ENCODE results near the gene RAD54L2.
"Not testable (repeated sequence)": the region's sequence is repeated elsewhere in the genome, so short reads cannot be mapped to it uniquely, and the experiment has no call there.

RAD54L2 gene

GRCh38 chr3:51538115-51538458 lies 432 bp upstream of the RAD54L2 start:
- no peak for FAIRE-seq
- peak; percentile 24 for DNase-seq (ENCODE audit: insufficient read length, low spot score)

GRCh38 chr3:51539291-51539941 lies 897 bp downstream of the RAD54L2 start:
- FAIRE-seq, result peak; percentile 86
- peak; percentile 49 for DNase-seq (ENCODE audit: insufficient read length, low spot score)

- not testable (repeated sequence) for FAIRE-seq; DNase-seq (ENCODE audit: insufficient read length, low spot score)
These were observed 4.1 kb downstream of the RAD54L2 start for GRCh38 chr3:51542596-51542995.

GRCh38 chr3:51544011-51544775 lies 5.7 kb downstream of the RAD54L2 start:
- no peak for DNase-seq (ENCODE audit: insufficient read length, low spot score)
- no peak for FAIRE-seq

GRCh38 chr3:51547274-51547673 lies 8.8 kb downstream of the RAD54L2 start:
- FAIRE-seq (no peak), DNase-seq (ENCODE audit: insufficient read length, low spot score) (no peak)

GRCh38 chr3:51549311-51549710 lies 10.8 kb downstream of the RAD54L2 start:
- no peak for FAIRE-seq
- DNase-seq (ENCODE audit: insufficient read length, low spot score), result no peak

- DNase-seq (ENCODE audit: insufficient read length, low spot score) (no peak), FAIRE-seq (no peak)
These were observed 11.7 kb downstream of the RAD54L2 start for GRCh38 chr3:51550080-51550819.

GRCh38 chr3:51557993-51558392 lies 19.5 kb downstream of the RAD54L2 start:
- DNase-seq (ENCODE audit: insufficient read length, low spot score), result no peak
- no peak for FAIRE-seq

- DNase-seq (ENCODE audit: insufficient read length, low spot score) (no peak), FAIRE-seq (no peak)
These were observed 20.9 kb downstream of the RAD54L2 start for GRCh38 chr3:51559411-51559888.

- FAIRE-seq, result no peak
- DNase-seq (ENCODE audit: insufficient read length, low spot score), result no peak
These were observed 21.4 kb downstream of the RAD54L2 start for GRCh38 chr3:51559961-51560360.

GRCh38 chr3:51562403-51562802 lies 23.9 kb downstream of the RAD54L2 start:
- DNase-seq (ENCODE audit: insufficient read length, low spot score); FAIRE-seq: not testable (repeated sequence)

GRCh38 chr3:51568036-51568435 lies 29.5 kb downstream of the RAD54L2 start:
- DNase-seq (ENCODE audit: insufficient read length, low spot score) (no peak), FAIRE-seq (peak; percentile 40)

- FAIRE-seq (no peak), DNase-seq (ENCODE audit: insufficient read length, low spot score) (no peak)
These were observed 30.5 kb downstream of the RAD54L2 start for GRCh38 chr3:51568996-51569395.

- DNase-seq (ENCODE audit: insufficient read length, low spot score), result no peak
- FAIRE-seq, result no peak
These were observed 39.7 kb downstream of the RAD54L2 start for GRCh38 chr3:51578238-51578637.

GRCh38 chr3:51580418-51580817 lies 41.9 kb downstream of the RAD54L2 start:
- no peak for DNase-seq (ENCODE audit: insufficient read length, low spot score)
- FAIRE-seq, result no peak

- no peak for DNase-seq (ENCODE audit: insufficient read length, low spot score)
- FAIRE-seq, result no peak
These were observed 43.0 kb downstream of the RAD54L2 start for GRCh38 chr3:51581524-51581923.

- DNase-seq (ENCODE audit: insufficient read length, low spot score) (no peak), FAIRE-seq (no peak)
These were observed 46.7 kb downstream of the RAD54L2 start for GRCh38 chr3:51585197-51585596.

GRCh38 chr3:51585871-51586270 lies 47.4 kb downstream of the RAD54L2 start:
- DNase-seq (ENCODE audit: insufficient read length, low spot score) (no peak), FAIRE-seq (no peak)

Measured in HTR-8/SVneo (cell line).